HG02588 (cell line): ENCODE data around the gene ELP5.
"Not testable (repeated sequence)": the region's sequence is repeated elsewhere in the genome, so short reads cannot be mapped to it uniquely, and the experiment has no call there.

Experiments
- ATAC-seq: cut with Tn5 transposase; IDR thresholded peaks from one replicate; pipeline ENCODE4 v1.9.1; 2021; ENCODE audit warnings: mild to moderate bottlenecking, moderate library complexity; ENCODE audit not compliant: unreplicated experiment

The ELP5 gene

DNA sequence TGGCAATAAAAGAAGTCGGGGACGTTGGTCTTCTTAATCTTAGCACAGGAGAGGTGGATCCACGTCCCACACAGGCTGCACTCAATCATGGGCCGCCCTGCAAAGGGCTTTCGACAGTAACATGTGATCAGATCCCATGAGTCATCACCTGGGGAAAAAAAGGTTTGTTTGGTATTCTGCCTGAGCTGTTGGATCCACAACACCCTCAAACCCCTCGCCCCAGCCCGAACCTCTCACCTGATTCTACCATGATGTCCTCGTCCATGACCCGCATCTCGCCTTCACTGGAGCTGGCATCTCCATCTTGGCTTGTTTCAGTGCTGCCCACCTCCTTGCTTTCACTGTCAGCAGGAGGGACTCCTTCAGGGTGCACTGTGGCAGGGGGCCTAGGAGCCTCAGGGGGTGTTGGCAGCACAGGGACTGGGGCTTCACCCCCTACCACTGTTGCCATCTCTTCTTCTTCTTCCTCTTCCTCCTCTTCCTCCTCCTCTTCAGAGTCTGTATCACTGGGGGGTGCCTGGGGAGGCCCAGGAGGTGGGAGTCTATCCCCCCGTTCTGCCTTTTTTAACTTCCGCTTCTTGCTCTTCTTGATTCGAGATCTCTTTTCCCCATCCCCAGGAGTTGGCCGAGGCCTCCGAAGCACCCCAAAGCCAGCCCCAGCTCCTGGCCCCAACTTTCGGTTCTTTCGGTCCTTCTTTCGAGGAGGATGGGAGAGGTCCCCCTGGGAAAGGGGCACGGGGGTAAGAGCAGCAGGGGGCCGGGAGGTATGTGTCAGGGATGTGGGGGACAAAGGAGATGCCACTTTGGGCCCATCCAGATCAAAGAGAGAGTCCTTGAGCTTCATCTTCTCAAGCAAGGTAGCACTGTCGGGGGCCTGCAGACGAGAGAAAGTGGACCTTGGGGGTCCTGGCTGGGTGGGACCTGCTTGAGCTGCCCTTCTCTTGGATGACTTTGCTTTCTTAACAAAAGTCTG is 16.0 kb upstream of the ELP5 start:
- no peak for ATAC-seq

DNA sequence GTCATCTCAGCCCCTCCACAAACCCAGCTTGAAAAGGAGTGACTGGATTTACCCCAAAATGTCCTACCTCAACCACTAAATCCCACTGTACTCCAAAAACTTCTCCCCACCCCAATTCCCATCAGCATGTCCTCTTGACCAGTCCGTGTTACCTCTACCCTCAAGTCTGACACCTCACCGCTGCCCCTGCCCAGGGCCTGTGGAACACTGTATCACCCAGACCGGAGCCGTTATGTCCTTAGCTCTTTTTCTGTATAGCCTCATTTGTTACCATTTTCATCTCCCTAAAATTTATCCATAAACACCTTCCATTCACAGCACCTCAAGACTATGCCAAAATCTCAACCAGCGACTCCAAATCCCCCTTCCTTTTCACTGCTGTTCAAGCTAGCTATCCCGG is 15.2 kb upstream of the ELP5 start:
- ATAC-seq, result no peak

DNA sequence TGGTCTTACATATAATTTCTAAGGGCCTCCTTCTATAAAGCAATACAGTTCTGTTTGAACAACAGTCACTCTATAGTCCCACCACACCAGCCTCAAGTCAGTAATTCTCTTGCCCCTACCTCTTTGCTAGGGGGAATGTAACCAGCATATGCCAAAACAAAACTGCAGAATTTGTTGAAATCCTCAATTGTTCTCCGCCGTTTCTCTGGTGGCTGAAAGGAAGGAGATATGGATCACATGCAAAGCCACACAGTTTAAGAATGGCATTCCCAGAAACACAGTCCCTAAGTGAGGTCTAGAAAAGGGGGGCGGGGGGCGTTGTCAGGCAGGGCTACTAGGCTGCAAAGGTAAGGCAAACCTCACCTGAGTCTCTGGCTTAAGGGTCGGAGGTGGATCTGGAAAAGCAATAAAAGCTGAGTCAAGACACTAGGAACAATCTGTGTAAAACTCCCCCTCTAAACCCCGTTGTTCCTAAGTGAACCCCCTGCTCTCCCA is 14.7 kb upstream of the ELP5 start:
- no peak for ATAC-seq

DNA sequence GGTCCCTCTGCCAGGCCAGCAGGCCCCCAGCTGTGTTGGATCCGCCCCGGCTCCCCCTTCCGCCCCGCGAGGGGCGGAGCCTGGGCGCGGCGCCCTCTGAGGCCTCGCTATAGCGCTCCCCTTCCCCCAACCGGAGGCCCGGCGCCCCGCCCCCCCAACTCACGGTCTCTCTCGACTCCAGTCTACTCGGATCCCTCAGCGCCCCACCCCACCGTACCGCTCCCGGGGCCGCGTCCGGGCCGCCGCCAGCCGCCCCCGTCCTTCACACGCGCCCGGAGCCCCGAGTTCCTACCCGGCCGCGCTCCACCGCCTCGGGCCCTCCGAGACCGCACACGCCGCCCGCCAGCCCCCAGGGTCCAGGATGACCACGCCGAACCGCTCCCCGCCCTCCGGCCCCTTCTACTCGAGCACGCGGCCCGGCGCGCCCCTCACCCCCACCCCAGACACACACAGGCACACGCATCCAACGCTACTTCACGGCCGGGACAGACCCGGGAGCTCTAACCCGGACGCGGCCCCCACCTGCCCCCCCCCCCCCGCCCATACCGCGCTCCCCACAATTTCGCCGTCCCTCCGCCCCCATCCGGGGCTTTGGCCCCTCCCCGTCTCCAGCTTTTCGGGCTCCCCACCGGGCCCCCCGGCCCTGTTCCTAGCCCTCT is 14.1 kb upstream of the ELP5 start:
- ATAC-seq, result no peak

DNA sequence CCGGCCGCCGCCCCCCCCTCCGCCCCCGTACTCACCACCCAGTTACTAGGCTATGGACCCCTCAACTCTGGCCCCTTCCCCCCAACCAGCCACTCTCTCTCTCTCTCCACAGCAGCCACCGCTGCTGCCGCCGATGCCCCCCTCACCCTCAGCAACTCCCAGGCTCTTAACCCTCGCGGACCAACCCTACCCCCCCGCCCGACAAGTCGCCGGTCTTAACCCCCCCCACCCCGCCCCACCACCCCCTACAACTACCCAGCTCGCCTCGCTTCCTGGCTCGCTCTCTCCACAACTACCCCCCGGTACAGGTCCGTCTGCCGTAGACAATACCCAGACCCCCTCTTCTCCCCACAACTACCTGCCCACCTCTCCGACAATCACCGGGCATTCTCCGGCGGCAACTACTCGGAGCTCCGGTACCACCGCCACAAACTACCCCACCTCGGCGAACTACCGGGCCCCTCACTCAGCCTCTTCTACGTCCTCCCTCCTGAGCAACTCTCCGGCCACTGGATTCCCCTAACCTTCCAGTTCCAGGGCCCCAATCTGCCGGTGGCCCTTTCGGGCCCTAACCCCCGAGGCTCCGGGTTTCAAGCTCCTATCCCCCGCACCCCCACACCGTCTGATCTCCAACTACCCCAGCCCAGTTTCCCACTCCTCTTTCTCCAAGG is 13.5 kb upstream of the ELP5 start:
- no peak for ATAC-seq

DNA sequence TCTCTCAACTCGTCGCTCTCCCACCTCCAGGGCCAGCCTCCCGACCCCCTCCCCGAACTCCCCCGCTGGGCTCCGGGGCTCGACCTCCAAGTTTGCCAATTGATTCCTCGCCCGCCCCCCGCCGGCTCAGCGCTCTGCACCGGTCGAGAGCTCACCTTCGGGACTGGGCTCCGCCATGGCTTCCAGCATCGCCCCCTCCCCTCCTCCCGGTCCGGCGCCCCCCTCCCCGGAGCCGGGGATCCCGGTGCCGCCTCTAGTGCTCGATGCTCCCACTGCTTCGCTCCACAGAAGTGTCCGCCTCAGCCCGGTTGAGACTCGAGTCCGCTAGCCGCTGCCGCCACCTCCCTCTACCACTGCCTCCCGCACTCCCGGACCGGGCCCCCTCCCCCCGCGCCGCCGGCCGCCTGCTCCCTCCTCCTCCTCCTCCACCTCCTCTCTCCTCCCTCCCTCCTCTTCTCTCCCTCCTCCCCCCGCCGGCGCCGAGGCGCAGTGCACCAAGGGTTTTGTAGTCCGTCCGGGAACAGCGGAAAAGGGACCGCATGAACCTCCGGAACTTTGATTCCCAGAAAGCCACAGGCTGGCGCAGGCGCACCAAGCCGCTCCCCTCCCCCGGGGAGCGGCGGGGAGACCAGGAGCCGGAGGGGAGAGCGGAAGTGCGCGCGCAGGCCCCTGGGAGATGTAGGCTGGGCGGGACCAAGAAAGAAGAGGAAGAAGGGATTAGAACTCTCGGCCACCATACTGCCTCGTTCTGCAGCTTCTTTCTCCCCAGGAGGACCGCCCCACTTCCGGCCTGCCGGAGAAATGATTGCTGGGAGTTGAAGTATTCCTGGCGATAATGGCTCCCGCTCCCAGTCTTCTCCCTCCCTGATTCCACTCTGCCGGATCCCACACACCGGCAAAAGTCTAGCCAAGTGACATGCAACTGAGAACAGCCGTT is 12.7 kb upstream of the ELP5 start, which contains the start of gene PHF23:
Gene PHF23, minus strand, starts transcription at position 367 of the 937 bp plus-strand sequence. Its CDS starts 178 bp downstream, at position 189.
- ATAC-seq, result peak; percentile 42

DNA sequence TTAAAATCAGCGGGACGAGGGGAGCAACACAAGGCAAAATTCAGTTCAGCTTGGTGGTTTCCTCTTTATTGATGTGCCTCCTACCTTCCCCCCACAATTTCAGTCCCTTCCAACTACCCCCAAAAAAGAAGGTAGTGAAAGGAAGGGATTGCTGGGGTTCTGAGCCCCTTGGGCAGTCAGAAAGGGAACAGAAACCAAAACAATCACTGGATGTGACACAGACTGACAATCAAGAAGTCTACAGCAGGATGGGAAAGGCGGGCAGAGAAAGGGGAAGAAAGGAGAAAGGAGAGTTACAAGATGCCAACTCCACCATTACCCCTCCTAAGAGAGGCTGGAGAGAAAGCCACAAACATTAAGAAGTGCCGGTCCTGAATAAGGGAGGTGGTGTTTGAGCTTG is 11.6 kb upstream of the ELP5 start:
- no peak for ATAC-seq

DNA sequence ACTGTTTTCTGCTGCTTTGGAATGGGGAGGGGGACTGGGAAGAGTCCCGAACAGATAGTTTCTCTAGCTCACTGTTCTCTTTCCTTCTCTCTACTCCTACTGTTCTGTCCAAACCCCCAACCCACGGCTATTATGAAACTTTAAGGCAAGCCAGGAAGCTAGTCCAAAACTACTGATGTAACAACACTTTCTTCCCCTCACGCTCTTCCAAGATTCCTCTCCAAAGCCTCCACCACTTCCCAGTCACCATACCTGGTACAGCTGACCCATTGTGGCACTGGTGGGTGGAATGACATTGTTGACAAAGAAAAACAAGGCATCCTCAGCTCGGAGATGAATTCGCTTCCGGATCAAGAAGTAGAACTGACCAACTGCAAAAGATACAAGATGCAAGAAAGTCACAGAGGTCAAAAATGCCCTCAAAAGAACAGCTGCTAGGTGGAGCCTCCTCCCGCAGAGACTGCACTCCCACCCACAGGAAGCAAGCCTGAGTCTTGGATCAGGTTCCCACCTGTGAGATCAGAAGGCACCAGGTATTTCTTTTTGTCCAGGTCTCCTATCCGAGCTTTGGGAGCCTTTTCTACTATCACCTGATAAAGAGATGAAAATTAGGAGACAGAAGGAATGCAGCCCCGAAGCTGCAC is 10.8 kb upstream of the ELP5 start:
- no peak for ATAC-seq

DNA sequence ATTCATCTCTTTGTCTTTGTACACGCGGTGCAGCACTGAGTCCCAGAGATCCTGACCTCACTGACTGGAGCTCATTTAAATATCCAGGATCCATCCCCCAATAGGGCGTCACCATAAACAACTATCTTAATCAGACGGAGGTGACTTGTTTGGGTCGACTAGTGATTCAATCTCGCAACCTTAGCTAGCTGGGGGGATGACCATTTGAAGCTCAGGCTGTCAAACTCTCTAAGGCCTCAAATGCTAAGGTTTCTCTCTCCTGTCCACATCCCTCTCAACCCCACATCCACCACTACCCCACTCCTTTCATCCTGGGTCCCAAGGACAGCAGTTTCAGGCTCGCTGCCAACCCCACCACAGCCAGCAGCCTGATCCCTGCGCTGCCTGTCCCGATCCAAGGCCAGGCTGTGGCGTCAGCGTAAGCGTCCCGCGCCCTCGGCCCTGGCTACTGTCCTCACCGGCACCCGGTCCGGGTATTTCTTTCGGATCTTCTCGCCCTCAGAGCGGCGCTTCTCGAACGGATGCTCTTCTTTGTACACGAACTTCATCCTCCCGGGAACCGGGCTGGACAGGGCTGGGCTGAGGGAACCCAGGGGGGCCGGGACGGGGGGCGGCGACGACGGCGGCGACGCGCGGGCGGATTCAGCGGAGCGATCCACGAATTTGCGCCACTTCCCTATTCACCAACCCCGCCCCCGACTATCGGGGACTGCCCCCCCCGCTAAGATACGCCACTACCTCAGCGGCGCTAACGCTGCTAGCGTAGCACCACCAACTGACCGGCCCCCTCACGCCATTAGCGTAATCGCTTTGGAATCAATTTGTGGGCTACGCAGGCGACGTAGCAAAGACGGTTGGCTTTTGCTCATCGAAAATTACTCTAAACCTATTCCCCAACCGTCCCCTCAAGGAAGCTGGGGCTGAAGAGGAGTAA is 10.0 kb upstream of the ELP5 start, which contains the start of gene GABARAP:
Gene GABARAP, minus strand, starts transcription at position 667 of the 934 bp plus-strand sequence. Its CDS starts 119 bp downstream, at position 548.
- peak; percentile 33 for ATAC-seq

DNA sequence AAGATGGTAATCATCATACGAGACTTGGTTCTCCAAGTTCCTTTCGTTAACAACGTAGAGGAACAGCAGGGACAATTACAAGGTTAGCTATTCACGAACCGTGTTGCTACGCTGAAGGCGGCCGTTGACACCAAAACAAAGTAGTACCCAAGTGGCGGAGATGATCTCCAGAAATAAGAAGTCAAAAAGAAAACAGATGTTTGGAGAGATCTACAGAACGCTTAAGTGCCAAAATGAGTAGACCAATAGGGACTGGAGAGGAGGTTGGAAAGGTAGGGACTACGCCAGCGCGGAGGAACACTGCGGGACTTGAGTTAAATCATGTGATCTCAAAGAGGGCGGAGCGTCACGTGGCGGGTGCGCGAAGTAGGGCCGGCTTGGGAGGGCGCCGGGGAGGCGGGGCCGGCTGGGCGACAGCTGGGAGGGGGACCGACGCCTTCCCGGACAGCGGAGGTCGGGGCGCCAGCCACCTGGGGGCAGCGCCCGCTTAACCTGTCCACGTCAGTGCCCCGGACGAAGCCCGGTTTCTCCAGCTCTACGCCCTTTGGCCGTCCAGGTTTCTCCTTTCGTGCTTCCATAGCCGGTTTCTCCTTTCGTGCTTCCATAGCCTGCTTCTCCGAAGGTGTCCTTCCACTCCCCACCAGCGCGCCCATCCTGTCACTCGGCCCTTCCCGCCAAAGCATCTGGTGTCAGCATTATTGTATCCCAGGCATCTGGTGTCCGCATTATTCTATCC is 9.1 kb upstream of the ELP5 start:
- ATAC-seq, result peak; percentile 37

DNA sequence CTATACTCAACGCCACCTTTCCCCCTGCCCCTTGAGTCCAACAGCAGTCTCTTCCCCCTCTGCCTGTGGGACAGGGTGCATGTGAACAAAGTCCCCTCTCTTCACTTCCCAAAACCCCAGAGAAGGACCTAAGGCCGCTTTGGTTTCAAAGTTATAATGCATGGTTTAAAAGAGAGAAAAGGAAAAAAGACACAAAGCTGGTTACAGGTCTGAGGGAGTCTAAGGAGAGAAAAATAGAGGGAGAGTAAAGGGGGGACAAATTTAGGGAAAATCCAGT is 8.6 kb upstream of the ELP5 start:
- no peak for ATAC-seq

DNA sequence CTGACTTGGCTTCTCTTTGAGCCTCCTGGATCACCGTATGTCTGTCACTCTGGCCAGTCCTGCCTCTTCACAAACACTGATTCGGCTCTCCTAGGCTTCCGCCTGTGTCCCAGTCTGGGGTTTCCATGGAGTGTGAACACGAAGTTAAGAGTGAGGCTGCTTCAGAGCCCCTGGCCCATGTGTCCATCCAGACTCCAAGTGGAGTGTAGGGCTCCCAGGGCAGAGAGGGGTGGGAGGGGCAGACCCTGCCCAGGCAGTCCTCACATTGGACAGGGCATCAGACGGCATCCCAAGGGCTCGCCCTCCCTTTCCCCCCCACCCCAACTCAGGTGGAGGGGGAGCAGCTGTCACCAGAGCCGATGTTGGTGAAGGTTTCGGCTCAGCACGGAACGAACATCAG is 8.2 kb upstream of the ELP5 start:
- ATAC-seq, result not testable (repeated sequence)

DNA sequence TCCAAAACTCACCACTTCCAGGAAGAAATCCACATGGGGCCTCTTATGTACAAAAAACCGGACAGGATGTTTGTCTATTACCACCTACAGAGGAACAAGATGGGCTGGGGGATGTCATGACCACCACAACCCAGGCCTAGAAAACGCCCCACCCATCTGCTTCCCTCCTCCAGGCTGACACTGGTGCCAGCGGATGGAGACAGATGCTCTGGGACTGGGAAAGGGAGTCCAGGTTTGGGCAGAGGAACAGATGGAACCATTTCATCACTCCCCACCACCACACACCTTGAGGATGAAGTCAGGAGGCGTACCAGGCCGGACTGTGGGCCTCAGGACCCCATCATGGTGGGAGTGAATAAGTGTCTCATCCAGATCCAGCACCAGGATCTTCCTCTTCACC is 5.2 kb upstream of the ELP5 start:
- ATAC-seq, result no peak

DNA sequence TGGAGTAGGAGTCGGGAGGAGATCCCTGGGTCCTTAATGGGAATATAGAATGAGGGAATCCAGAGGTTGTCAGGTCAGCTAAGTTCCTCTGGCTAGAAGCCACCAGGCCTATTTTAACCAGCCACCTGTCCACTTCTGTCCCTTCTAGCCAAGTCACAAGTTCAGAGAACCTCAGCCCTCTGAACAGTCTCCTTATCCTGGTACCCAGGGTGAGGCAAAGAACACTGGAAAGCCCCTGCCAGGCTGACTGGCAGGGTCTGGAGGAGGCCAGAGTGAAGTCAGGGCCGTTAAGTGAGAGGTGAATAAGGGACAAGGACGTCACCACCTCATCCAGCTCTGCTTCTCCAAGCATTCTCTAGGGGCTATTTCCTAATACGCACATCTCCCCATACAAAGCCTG is 3.2 kb upstream of the ELP5 start:
- ATAC-seq, result no peak

DNA sequence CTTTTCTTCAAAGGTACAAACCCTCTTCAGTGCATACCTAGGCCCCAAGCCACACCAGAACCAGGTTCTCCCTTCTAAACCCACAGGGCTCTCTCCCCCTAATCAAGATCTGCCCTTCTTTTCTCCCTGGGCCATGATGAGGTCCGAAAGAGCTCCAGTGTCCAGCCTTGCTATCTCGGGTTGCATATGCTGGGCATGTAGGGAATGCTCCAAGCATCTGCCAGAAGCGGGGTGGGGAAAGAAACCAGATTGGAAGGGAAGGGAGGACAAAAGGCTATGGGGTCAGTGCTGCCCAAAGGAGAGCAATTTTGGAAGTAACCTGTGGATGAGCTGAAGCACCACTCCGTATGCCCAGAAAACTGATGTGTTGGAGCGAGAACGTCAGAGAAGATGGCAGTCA is 2.8 kb upstream of the ELP5 start:
- no peak for ATAC-seq

DNA sequence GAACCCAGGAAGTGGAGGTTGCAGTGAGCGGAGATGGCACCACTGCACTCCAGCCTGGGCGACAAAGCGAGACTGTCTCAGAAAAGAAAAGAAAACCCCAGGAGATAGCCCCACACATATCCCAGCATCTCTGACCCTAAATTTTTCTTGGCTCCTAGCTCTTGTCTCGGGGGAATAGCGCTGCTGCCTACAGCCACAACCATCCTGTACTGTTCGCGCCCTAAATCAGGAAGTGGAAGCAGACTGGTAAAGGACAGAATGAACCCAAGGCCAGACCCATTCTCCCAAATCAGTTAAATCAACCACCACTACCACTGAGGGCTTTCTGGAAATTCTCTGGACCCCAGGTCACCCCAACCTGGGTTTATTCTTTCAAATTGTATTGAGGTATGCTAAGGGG is 2.2 kb upstream of the ELP5 start:
- no peak for ATAC-seq

DNA sequence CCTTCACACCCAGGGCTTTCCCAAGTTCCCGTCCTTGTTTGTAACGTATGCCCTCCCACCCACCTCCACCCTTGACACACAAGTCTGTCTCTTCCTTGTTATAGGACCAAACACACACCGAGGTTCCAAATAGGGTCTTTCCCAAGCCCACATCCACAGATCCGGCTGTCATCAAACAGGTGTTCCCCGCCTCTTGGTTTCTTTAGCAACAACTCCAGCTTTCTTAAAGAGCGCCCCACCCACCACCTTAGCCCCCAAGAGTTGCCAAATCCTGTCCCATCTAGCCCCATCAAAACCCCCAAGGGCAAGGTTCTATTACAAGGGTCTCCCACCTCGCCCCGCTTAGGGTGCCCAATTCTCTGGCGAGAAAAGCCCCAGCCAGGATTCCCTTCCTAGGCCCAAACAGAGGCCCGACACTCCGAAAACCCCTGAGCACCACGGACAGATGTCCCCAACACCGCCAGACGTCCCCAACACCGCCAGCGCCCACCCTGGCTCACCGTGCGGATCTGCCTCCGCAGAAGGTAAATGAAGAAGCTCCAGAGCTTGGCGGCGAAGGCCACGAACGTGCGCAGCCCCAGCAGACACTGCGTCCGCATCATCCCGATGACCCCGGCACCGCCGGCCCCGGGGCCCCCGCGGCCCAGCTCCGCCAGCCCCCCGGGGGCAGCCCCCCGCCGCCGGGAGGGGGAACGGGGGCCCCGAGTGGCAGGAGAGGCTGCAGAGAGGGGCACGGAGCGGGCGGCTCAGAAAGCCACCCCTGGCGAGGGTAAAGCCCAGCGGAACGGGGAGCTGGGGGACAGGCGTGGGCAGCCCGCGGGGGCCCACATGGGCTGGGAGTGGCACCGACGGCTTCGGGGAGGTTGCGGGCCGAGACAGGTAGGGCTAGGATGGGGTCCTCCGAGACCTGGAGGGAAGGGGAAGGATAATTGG is 1.1 kb upstream of the ELP5 start:
- peak; percentile 2 for ATAC-seq
